ENCODE measurements around the gene ACADVL.
"Not testable (repeated sequence)": the region's sequence is repeated elsewhere in the genome, so short reads cannot be mapped to it uniquely, and the experiment has no call there.

Gene ACADVL

DNA sequence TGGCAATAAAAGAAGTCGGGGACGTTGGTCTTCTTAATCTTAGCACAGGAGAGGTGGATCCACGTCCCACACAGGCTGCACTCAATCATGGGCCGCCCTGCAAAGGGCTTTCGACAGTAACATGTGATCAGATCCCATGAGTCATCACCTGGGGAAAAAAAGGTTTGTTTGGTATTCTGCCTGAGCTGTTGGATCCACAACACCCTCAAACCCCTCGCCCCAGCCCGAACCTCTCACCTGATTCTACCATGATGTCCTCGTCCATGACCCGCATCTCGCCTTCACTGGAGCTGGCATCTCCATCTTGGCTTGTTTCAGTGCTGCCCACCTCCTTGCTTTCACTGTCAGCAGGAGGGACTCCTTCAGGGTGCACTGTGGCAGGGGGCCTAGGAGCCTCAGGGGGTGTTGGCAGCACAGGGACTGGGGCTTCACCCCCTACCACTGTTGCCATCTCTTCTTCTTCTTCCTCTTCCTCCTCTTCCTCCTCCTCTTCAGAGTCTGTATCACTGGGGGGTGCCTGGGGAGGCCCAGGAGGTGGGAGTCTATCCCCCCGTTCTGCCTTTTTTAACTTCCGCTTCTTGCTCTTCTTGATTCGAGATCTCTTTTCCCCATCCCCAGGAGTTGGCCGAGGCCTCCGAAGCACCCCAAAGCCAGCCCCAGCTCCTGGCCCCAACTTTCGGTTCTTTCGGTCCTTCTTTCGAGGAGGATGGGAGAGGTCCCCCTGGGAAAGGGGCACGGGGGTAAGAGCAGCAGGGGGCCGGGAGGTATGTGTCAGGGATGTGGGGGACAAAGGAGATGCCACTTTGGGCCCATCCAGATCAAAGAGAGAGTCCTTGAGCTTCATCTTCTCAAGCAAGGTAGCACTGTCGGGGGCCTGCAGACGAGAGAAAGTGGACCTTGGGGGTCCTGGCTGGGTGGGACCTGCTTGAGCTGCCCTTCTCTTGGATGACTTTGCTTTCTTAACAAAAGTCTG lies 16.2 kb downstream of the ACADVL start:
- DNase-seq (ENCODE audit: low read depth in 2 of 2) = no peak

DNA sequence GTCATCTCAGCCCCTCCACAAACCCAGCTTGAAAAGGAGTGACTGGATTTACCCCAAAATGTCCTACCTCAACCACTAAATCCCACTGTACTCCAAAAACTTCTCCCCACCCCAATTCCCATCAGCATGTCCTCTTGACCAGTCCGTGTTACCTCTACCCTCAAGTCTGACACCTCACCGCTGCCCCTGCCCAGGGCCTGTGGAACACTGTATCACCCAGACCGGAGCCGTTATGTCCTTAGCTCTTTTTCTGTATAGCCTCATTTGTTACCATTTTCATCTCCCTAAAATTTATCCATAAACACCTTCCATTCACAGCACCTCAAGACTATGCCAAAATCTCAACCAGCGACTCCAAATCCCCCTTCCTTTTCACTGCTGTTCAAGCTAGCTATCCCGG lies 17.1 kb downstream of the ACADVL start:
- DNase-seq (ENCODE audit: low read depth in 2 of 2) = no peak

DNA sequence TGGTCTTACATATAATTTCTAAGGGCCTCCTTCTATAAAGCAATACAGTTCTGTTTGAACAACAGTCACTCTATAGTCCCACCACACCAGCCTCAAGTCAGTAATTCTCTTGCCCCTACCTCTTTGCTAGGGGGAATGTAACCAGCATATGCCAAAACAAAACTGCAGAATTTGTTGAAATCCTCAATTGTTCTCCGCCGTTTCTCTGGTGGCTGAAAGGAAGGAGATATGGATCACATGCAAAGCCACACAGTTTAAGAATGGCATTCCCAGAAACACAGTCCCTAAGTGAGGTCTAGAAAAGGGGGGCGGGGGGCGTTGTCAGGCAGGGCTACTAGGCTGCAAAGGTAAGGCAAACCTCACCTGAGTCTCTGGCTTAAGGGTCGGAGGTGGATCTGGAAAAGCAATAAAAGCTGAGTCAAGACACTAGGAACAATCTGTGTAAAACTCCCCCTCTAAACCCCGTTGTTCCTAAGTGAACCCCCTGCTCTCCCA lies 17.6 kb downstream of the ACADVL start:
- DNase-seq (ENCODE audit: low read depth in 2 of 2) = no peak

DNA sequence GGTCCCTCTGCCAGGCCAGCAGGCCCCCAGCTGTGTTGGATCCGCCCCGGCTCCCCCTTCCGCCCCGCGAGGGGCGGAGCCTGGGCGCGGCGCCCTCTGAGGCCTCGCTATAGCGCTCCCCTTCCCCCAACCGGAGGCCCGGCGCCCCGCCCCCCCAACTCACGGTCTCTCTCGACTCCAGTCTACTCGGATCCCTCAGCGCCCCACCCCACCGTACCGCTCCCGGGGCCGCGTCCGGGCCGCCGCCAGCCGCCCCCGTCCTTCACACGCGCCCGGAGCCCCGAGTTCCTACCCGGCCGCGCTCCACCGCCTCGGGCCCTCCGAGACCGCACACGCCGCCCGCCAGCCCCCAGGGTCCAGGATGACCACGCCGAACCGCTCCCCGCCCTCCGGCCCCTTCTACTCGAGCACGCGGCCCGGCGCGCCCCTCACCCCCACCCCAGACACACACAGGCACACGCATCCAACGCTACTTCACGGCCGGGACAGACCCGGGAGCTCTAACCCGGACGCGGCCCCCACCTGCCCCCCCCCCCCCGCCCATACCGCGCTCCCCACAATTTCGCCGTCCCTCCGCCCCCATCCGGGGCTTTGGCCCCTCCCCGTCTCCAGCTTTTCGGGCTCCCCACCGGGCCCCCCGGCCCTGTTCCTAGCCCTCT lies 18.2 kb downstream of the ACADVL start:
- peak; percentile 65 to 71 for DNase-seq (ENCODE audit: low read depth in 2 of 2)

DNA sequence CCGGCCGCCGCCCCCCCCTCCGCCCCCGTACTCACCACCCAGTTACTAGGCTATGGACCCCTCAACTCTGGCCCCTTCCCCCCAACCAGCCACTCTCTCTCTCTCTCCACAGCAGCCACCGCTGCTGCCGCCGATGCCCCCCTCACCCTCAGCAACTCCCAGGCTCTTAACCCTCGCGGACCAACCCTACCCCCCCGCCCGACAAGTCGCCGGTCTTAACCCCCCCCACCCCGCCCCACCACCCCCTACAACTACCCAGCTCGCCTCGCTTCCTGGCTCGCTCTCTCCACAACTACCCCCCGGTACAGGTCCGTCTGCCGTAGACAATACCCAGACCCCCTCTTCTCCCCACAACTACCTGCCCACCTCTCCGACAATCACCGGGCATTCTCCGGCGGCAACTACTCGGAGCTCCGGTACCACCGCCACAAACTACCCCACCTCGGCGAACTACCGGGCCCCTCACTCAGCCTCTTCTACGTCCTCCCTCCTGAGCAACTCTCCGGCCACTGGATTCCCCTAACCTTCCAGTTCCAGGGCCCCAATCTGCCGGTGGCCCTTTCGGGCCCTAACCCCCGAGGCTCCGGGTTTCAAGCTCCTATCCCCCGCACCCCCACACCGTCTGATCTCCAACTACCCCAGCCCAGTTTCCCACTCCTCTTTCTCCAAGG lies 18.8 kb downstream of the ACADVL start:
- DNase-seq (ENCODE audit: low read depth in 2 of 2) = no peak

DNA sequence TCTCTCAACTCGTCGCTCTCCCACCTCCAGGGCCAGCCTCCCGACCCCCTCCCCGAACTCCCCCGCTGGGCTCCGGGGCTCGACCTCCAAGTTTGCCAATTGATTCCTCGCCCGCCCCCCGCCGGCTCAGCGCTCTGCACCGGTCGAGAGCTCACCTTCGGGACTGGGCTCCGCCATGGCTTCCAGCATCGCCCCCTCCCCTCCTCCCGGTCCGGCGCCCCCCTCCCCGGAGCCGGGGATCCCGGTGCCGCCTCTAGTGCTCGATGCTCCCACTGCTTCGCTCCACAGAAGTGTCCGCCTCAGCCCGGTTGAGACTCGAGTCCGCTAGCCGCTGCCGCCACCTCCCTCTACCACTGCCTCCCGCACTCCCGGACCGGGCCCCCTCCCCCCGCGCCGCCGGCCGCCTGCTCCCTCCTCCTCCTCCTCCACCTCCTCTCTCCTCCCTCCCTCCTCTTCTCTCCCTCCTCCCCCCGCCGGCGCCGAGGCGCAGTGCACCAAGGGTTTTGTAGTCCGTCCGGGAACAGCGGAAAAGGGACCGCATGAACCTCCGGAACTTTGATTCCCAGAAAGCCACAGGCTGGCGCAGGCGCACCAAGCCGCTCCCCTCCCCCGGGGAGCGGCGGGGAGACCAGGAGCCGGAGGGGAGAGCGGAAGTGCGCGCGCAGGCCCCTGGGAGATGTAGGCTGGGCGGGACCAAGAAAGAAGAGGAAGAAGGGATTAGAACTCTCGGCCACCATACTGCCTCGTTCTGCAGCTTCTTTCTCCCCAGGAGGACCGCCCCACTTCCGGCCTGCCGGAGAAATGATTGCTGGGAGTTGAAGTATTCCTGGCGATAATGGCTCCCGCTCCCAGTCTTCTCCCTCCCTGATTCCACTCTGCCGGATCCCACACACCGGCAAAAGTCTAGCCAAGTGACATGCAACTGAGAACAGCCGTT lies 19.6 kb downstream of the ACADVL start, which contains the start of gene PHF23:
PHF23 (minus strand) TSS at position 367 of the 937 bp plus-strand sequence; CDS start at position 189, 178 bp downstream.
- DNase-seq (ENCODE audit: low read depth in 2 of 2) = peak; percentile 93

DNA sequence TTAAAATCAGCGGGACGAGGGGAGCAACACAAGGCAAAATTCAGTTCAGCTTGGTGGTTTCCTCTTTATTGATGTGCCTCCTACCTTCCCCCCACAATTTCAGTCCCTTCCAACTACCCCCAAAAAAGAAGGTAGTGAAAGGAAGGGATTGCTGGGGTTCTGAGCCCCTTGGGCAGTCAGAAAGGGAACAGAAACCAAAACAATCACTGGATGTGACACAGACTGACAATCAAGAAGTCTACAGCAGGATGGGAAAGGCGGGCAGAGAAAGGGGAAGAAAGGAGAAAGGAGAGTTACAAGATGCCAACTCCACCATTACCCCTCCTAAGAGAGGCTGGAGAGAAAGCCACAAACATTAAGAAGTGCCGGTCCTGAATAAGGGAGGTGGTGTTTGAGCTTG lies 20.6 kb downstream of the ACADVL start:
- DNase-seq (ENCODE audit: low read depth in 2 of 2) = no peak

DNA sequence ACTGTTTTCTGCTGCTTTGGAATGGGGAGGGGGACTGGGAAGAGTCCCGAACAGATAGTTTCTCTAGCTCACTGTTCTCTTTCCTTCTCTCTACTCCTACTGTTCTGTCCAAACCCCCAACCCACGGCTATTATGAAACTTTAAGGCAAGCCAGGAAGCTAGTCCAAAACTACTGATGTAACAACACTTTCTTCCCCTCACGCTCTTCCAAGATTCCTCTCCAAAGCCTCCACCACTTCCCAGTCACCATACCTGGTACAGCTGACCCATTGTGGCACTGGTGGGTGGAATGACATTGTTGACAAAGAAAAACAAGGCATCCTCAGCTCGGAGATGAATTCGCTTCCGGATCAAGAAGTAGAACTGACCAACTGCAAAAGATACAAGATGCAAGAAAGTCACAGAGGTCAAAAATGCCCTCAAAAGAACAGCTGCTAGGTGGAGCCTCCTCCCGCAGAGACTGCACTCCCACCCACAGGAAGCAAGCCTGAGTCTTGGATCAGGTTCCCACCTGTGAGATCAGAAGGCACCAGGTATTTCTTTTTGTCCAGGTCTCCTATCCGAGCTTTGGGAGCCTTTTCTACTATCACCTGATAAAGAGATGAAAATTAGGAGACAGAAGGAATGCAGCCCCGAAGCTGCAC lies 21.5 kb downstream of the ACADVL start:
- no peak for DNase-seq (ENCODE audit: low read depth in 2 of 2)

DNA sequence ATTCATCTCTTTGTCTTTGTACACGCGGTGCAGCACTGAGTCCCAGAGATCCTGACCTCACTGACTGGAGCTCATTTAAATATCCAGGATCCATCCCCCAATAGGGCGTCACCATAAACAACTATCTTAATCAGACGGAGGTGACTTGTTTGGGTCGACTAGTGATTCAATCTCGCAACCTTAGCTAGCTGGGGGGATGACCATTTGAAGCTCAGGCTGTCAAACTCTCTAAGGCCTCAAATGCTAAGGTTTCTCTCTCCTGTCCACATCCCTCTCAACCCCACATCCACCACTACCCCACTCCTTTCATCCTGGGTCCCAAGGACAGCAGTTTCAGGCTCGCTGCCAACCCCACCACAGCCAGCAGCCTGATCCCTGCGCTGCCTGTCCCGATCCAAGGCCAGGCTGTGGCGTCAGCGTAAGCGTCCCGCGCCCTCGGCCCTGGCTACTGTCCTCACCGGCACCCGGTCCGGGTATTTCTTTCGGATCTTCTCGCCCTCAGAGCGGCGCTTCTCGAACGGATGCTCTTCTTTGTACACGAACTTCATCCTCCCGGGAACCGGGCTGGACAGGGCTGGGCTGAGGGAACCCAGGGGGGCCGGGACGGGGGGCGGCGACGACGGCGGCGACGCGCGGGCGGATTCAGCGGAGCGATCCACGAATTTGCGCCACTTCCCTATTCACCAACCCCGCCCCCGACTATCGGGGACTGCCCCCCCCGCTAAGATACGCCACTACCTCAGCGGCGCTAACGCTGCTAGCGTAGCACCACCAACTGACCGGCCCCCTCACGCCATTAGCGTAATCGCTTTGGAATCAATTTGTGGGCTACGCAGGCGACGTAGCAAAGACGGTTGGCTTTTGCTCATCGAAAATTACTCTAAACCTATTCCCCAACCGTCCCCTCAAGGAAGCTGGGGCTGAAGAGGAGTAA lies 22.3 kb downstream of the ACADVL start, which contains the start of gene GABARAP:
GABARAP (minus strand) TSS at position 667 of the 934 bp plus-strand sequence; CDS start at position 548, 119 bp downstream.
- peak; percentile 93 for DNase-seq (ENCODE audit: low read depth in 2 of 2)

DNA sequence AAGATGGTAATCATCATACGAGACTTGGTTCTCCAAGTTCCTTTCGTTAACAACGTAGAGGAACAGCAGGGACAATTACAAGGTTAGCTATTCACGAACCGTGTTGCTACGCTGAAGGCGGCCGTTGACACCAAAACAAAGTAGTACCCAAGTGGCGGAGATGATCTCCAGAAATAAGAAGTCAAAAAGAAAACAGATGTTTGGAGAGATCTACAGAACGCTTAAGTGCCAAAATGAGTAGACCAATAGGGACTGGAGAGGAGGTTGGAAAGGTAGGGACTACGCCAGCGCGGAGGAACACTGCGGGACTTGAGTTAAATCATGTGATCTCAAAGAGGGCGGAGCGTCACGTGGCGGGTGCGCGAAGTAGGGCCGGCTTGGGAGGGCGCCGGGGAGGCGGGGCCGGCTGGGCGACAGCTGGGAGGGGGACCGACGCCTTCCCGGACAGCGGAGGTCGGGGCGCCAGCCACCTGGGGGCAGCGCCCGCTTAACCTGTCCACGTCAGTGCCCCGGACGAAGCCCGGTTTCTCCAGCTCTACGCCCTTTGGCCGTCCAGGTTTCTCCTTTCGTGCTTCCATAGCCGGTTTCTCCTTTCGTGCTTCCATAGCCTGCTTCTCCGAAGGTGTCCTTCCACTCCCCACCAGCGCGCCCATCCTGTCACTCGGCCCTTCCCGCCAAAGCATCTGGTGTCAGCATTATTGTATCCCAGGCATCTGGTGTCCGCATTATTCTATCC lies 23.1 kb downstream of the ACADVL start:
- DNase-seq (ENCODE audit: low read depth in 2 of 2) = peak; percentile 87

DNA sequence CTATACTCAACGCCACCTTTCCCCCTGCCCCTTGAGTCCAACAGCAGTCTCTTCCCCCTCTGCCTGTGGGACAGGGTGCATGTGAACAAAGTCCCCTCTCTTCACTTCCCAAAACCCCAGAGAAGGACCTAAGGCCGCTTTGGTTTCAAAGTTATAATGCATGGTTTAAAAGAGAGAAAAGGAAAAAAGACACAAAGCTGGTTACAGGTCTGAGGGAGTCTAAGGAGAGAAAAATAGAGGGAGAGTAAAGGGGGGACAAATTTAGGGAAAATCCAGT lies 23.7 kb downstream of the ACADVL start:
- no peak for DNase-seq (ENCODE audit: low read depth in 2 of 2)

DNA sequence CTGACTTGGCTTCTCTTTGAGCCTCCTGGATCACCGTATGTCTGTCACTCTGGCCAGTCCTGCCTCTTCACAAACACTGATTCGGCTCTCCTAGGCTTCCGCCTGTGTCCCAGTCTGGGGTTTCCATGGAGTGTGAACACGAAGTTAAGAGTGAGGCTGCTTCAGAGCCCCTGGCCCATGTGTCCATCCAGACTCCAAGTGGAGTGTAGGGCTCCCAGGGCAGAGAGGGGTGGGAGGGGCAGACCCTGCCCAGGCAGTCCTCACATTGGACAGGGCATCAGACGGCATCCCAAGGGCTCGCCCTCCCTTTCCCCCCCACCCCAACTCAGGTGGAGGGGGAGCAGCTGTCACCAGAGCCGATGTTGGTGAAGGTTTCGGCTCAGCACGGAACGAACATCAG lies 24.1 kb downstream of the ACADVL start:
- DNase-seq (ENCODE audit: low read depth in 2 of 2) = not testable (repeated sequence)

DNA sequence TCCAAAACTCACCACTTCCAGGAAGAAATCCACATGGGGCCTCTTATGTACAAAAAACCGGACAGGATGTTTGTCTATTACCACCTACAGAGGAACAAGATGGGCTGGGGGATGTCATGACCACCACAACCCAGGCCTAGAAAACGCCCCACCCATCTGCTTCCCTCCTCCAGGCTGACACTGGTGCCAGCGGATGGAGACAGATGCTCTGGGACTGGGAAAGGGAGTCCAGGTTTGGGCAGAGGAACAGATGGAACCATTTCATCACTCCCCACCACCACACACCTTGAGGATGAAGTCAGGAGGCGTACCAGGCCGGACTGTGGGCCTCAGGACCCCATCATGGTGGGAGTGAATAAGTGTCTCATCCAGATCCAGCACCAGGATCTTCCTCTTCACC lies 27.0 kb downstream of the ACADVL start:
- DNase-seq (ENCODE audit: low read depth in 2 of 2) = no peak

DNA sequence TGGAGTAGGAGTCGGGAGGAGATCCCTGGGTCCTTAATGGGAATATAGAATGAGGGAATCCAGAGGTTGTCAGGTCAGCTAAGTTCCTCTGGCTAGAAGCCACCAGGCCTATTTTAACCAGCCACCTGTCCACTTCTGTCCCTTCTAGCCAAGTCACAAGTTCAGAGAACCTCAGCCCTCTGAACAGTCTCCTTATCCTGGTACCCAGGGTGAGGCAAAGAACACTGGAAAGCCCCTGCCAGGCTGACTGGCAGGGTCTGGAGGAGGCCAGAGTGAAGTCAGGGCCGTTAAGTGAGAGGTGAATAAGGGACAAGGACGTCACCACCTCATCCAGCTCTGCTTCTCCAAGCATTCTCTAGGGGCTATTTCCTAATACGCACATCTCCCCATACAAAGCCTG lies 29.1 kb downstream of the ACADVL start:
- no peak for DNase-seq (ENCODE audit: low read depth in 2 of 2)

DNA sequence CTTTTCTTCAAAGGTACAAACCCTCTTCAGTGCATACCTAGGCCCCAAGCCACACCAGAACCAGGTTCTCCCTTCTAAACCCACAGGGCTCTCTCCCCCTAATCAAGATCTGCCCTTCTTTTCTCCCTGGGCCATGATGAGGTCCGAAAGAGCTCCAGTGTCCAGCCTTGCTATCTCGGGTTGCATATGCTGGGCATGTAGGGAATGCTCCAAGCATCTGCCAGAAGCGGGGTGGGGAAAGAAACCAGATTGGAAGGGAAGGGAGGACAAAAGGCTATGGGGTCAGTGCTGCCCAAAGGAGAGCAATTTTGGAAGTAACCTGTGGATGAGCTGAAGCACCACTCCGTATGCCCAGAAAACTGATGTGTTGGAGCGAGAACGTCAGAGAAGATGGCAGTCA lies 29.5 kb downstream of the ACADVL start:
- DNase-seq (ENCODE audit: low read depth in 2 of 2) = no peak

DNA sequence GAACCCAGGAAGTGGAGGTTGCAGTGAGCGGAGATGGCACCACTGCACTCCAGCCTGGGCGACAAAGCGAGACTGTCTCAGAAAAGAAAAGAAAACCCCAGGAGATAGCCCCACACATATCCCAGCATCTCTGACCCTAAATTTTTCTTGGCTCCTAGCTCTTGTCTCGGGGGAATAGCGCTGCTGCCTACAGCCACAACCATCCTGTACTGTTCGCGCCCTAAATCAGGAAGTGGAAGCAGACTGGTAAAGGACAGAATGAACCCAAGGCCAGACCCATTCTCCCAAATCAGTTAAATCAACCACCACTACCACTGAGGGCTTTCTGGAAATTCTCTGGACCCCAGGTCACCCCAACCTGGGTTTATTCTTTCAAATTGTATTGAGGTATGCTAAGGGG lies 30.1 kb downstream of the ACADVL start:
- no peak for DNase-seq (ENCODE audit: low read depth in 2 of 2)

DNA sequence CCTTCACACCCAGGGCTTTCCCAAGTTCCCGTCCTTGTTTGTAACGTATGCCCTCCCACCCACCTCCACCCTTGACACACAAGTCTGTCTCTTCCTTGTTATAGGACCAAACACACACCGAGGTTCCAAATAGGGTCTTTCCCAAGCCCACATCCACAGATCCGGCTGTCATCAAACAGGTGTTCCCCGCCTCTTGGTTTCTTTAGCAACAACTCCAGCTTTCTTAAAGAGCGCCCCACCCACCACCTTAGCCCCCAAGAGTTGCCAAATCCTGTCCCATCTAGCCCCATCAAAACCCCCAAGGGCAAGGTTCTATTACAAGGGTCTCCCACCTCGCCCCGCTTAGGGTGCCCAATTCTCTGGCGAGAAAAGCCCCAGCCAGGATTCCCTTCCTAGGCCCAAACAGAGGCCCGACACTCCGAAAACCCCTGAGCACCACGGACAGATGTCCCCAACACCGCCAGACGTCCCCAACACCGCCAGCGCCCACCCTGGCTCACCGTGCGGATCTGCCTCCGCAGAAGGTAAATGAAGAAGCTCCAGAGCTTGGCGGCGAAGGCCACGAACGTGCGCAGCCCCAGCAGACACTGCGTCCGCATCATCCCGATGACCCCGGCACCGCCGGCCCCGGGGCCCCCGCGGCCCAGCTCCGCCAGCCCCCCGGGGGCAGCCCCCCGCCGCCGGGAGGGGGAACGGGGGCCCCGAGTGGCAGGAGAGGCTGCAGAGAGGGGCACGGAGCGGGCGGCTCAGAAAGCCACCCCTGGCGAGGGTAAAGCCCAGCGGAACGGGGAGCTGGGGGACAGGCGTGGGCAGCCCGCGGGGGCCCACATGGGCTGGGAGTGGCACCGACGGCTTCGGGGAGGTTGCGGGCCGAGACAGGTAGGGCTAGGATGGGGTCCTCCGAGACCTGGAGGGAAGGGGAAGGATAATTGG lies 31.2 kb downstream of the ACADVL start:
- no peak for DNase-seq (ENCODE audit: low read depth in 2 of 2)

Measured in stimulated activated CD8-positive, alpha-beta memory T cell treated with anti-CD3 and anti-CD28 coated beads, Interleukin-7, amount 100 ng/mL, for 1 hour (primary cell).